Adrenal gland (tissue), 5 donors: ENCODE measurements around the gene FCSK.

Source experiments
- POLR2A ChIP-seq, 2 donors: fragments of 450-650 bp; IDR thresholded peaks; one replicate each; pipeline ENCODE4 v1.6.1; 2017; ENCODE audit warnings: antibody characterized with exemption in 2 of 2, mild to moderate bottlenecking in 2 of 2, moderate library complexity in 1 of 2
- TF ChIP-seq, protein P1 (sequence below), 6 experiments: fragments of 450-650 bp in 4 of 6; fragments of 200-600 bp in 2 of 6; sonication (generic) in 1 of 6; IDR thresholded peaks; 1 replicate in 5 of 6; 2 replicates in 1 of 6; pipeline versions ENCODE4 v1.5.1 to v1.8.0; 2016 to 2021; ENCODE audit warnings: antibody characterized with exemption in 6 of 6, mild to moderate bottlenecking in 2 of 6, moderate library complexity in 1 of 6
- donor health status: DM: no; HTN: no; CAD: no.

DNA sequence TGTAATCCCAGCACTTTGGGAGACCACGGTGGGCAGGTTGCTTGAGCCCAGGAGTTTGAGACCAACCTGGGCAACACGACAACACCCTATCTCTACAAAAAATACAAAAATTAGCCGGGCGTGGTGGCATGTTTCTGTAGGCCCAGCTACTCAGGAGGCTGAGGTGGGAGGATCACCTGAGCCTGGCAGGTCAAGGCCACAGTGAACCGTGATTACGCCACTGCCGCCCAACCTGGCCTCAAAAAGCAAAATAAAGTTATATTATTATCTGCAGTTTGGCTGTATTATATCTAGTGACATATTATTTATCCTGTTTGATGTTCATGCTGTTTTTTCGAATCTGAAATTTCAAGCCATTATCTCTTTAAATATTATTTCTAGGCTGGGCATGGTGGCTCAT lies 42.0 kb upstream of the FCSK start:
- TF ChIP-seq POLR2A (IDR thresholded peaks at IDR 0.05): no peak
- TF ChIP-seq, protein P1, sequence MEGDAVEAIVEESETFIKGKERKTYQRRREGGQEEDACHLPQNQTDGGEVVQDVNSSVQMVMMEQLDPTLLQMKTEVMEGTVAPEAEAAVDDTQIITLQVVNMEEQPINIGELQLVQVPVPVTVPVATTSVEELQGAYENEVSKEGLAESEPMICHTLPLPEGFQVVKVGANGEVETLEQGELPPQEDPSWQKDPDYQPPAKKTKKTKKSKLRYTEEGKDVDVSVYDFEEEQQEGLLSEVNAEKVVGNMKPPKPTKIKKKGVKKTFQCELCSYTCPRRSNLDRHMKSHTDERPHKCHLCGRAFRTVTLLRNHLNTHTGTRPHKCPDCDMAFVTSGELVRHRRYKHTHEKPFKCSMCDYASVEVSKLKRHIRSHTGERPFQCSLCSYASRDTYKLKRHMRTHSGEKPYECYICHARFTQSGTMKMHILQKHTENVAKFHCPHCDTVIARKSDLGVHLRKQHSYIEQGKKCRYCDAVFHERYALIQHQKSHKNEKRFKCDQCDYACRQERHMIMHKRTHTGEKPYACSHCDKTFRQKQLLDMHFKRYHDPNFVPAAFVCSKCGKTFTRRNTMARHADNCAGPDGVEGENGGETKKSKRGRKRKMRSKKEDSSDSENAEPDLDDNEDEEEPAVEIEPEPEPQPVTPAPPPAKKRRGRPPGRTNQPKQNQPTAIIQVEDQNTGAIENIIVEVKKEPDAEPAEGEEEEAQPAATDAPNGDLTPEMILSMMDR (IDR thresholded peaks at IDR 0.05): no peak
